ENCODE data around the gene RNF212B.

GRCh38 chr14:23242076-23242475 lies 4.3 kb downstream of the RNF212B start:
- TF ChIP-seq EGR1 (IDR thresholded peaks at IDR 0.05; ENCODE audit: borderline replicate concordance in 1 of 2, low read depth in 2 of 2, low read length in 2 of 2) (no peak), CTCF (IDR thresholded peaks at IDR 0.05 in 2 of 3, conservative IDR thresholded peaks at IDR 0.05 in 1 of 3; ENCODE audit: control insufficient read depth in 2 of 3, extremely low read depth in 1 of 3, insufficient read depth in 1 of 3, low read depth in 3 of 3, low read length in 3 of 3) (no peak), POLR2A (IDR thresholded peaks at IDR 0.05; ENCODE audit: low read depth, low read length) (no peak), NR2C2 (IDR thresholded peaks at IDR 0.05; ENCODE audit: borderline replicate concordance, control insufficient read depth, insufficient read length, low read depth) (no peak), RAD21 (IDR thresholded peaks at IDR 0.05; ENCODE audit: insufficient read depth, low read depth, low read length) (no peak), PML (IDR thresholded peaks at IDR 0.05; ENCODE audit: low read length) (no peak), CHD4 (IDR thresholded peaks at IDR 0.05) (no peak), ASH2L (IDR thresholded peaks at IDR 0.05; ENCODE audit: borderline replicate concordance, low read depth) (no peak)

Data from GM12878 (cell line).